ENCODE measurements around the gene PLD1. TPM values are rescaled to one million over a fixed set of nuclear protein-coding genes. Genes with fewer than 3 reads are reported as not detected.

Gene PLD1
- total and polyA plus RNA-seq, 2 of the 8 experiments (the other 6 are each of a cell fraction or from before 2014, with no cell fraction given): 1.2 to 2.6 TPM

- TF ChIP-seq JUND (IDR thresholded peaks at IDR 0.05; ENCODE audit: low read length): no peak
- no peak for TF ChIP-seq SUZ12 (IDR thresholded peaks at IDR 0.05; ENCODE audit: low read length)
- TF ChIP-seq ZNF274 (IDR thresholded peaks at IDR 0.05; ENCODE audit: borderline replicate concordance, extremely low read depth, low read length): no peak
- no peak for TF ChIP-seq E2F6 (IDR thresholded peaks at IDR 0.05)
- no peak for TF ChIP-seq MAFK (IDR thresholded peaks at IDR 0.05; ENCODE audit: low read depth, low read length)
Observed at GRCh38 chr3:171660188-171660587, 150.1 kb downstream of the PLD1 start (continued).

All from H1 (cell line).